Mesenchymal stem cell (in vitro differentiated cells and primary cell): ENCODE measurements around the gene PCDHGA4.
A peak's percentile ranks its signal among the peaks of the same experiment; 100 is the strongest.
"Not testable (repeated sequence)": the region's sequence is repeated elsewhere in the genome, so short reads cannot be mapped to it uniquely, and the experiment has no call there.

Source experiments
- DNase-seq: peaks from one replicate; pipeline ENCODE4 v3.0.0-alpha.2; 2013
- H2AFZ ChIP-seq: one replicate; pipeline ENCODE4 v1.6.1; 2013; ENCODE audit warnings: low read depth, mild to moderate bottlenecking, control low read depth, inconsistent platforms, low read length, moderate library complexity
- H2AK5ac ChIP-seq: 2 replicates; pipeline ENCODE4 v1.6.1; 2013; ENCODE audit warnings: low read length, moderate library complexity, mild to moderate bottlenecking, inconsistent platforms; ENCODE audit not compliant: severe bottlenecking
- H2BK120ac ChIP-seq: one replicate; pipeline ENCODE4 v1.6.1; 2013; ENCODE audit warnings: low read depth, mild to moderate bottlenecking, inconsistent platforms, low read length, moderate library complexity
- H2BK12ac ChIP-seq, 2 experiments: one replicate each; pipeline ENCODE4 v1.6.1; 2013; ENCODE audit warnings: inconsistent platforms in 2 of 2, low read length in 2 of 2, mild to moderate bottlenecking in 2 of 2, moderate library complexity in 2 of 2, control low read depth in 1 of 2
- H2BK15ac ChIP-seq: one replicate; pipeline ENCODE4 v1.6.1; 2013; ENCODE audit warnings: mild to moderate bottlenecking, low read depth, inconsistent platforms; ENCODE audit not compliant: poor library complexity, severe bottlenecking
- H2BK5ac ChIP-seq: 2 replicates; pipeline ENCODE4 v1.6.1; 2013; ENCODE audit warnings: low read depth, mild to moderate bottlenecking, low read length, control low read depth, inconsistent platforms; ENCODE audit not compliant: poor library complexity, severe bottlenecking
- H3K14ac ChIP-seq, 2 experiments: one replicate each; pipeline ENCODE4 v1.6.1; 2013; ENCODE audit warnings: inconsistent platforms in 2 of 2, low read length in 2 of 2, control low read depth in 1 of 2, mild to moderate bottlenecking in 1 of 2, moderate library complexity in 1 of 2
- H3K18ac ChIP-seq, 2 experiments: one replicate each; pipeline ENCODE4 v1.6.1; 2013; ENCODE audit warnings: inconsistent platforms in 2 of 2, low read length in 2 of 2, control low read depth in 1 of 2, low read depth in 1 of 2, mild to moderate bottlenecking in 1 of 2
- H3K23ac ChIP-seq, 2 experiments: one replicate each; pipeline ENCODE4 v1.6.1; 2013; ENCODE audit warnings: inconsistent platforms in 2 of 2, low read length in 2 of 2, mild to moderate bottlenecking in 2 of 2, moderate library complexity in 2 of 2, control low read depth in 1 of 2
- H3K27ac ChIP-seq: 2 replicates; pipeline ENCODE4 v1.5.1; 2013; ENCODE audit warnings: mild to moderate bottlenecking, moderate library complexity, low read length, control low read depth, inconsistent platforms; ENCODE audit not compliant: poor library complexity, severe bottlenecking
- H3K27me3 ChIP-seq, 2 experiments: 2 replicates each; pipeline versions ENCODE4 v1.6.1 to v1.7.0; 2013; ENCODE audit warnings: low read length in 2 of 2, mild to moderate bottlenecking in 2 of 2, moderate library complexity in 2 of 2, control low read depth in 1 of 2, inconsistent platforms in 1 of 2; ENCODE audit not compliant: control insufficient read depth in 1 of 2, insufficient read depth in 1 of 2
- H3K36me3 ChIP-seq, 2 experiments: 2 replicates each; pipeline versions ENCODE4 v1.6.1 to v1.7.0; 2013; ENCODE audit warnings: low read length in 2 of 2, control low read depth in 1 of 2, inconsistent platforms in 1 of 2, low read depth in 1 of 2, mild to moderate bottlenecking in 1 of 2; ENCODE audit not compliant: insufficient read depth in 2 of 2, control insufficient read depth in 1 of 2
- H3K4ac ChIP-seq, 2 experiments: one replicate each; pipeline ENCODE4 v1.6.1; 2013; ENCODE audit warnings: inconsistent platforms in 2 of 2, low read length in 2 of 2, mild to moderate bottlenecking in 2 of 2, moderate library complexity in 2 of 2, control low read depth in 1 of 2, low read depth in 1 of 2
- H3K4me1 ChIP-seq: 2 replicates; pipeline ENCODE4 v1.6.1; 2013; ENCODE audit warnings: low read depth, low read length, control low read depth; ENCODE audit not compliant: control insufficient read depth, insufficient read depth
- H3K4me2 ChIP-seq: 2 replicates; pipeline ENCODE4 v1.6.1; 2013; ENCODE audit warnings: low read length, mild to moderate bottlenecking, inconsistent platforms; ENCODE audit not compliant: poor library complexity, severe bottlenecking
- H3K4me3 ChIP-seq, 2 experiments: 2 replicates each; pipeline versions ENCODE4 v1.5.1 to v1.7.0; 2013; ENCODE audit warnings: low read length in 2 of 2, mild to moderate bottlenecking in 2 of 2, control low read depth in 1 of 2, low read depth in 1 of 2; ENCODE audit not compliant: insufficient read depth in 1 of 2
- H3K79me1 ChIP-seq: replicated peaks from 2 replicates; pipeline ENCODE4 v1.6.1; 2013; ENCODE audit warnings: mild to moderate bottlenecking, control low read depth, low read length, inconsistent platforms; ENCODE audit not compliant: poor library complexity, severe bottlenecking
- H3K9ac ChIP-seq: 2 replicates; pipeline ENCODE4 v1.7.0; 2013; ENCODE audit warnings: mild to moderate bottlenecking, low read length, moderate library complexity
- H3K9me3 ChIP-seq: 2 replicates; pipeline ENCODE4 v1.7.0; 2013; ENCODE audit warnings: mild to moderate bottlenecking, low read length; ENCODE audit not compliant: control insufficient read depth
- H4K8ac ChIP-seq: one replicate; pipeline ENCODE4 v1.6.1; 2013; ENCODE audit warnings: inconsistent platforms, mild to moderate bottlenecking, low read length, moderate library complexity
- H4K91ac ChIP-seq: one replicate; pipeline ENCODE4 v1.6.1; 2013; ENCODE audit warnings: mild to moderate bottlenecking, low read length, inconsistent platforms
- WGBS: methylation state at CpG from one replicate; pipeline ENCODE4 v1.1.7; 2013; ENCODE audit warnings: mixed read lengths; 5-methylcytosine and 5-hydroxymethylcytosine counted together

PCDHGA4 gene

GRCh38 chr5:141343953-141344463 lies 10.8 kb upstream of the PCDHGA4 start:
- Histone ChIP-seq H3K4me1 (no peaks in the 10 kb centered on the region), H2BK5ac (no peak overlapping the region), H2BK12ac (no peak overlapping the region), H2AFZ (no peak overlapping the region), H4K8ac (no peak overlapping the region), H3K9ac (peak overlapping the region; percentile 79), H3K36me3 (no peaks in the 10 kb centered on the region), H3K4me2 (no peak overlapping the region), H3K14ac (no peak overlapping the region), H3K23ac (no peak overlapping the region), H3K27ac (no peak overlapping the region), H3K18ac (no peak overlapping the region), H2BK15ac (no peak overlapping the region), H3K27me3 (no peaks in the 10 kb centered on the region), H2AK5ac (no peak overlapping the region), H3K79me1 (no peaks in the 10 kb centered on the region), H3K4me3 (peak overlapping the region in 1 of 2 experiments; percentile 71), H2BK120ac (no peak overlapping the region), H4K91ac (no peak overlapping the region), H3K9me3 (peaks cover 58% of the 10 kb centered on the region), H3K4ac (no peak overlapping the region)
- no peak for DNase-seq
- 94% methylated on average over 26 of the region's 31 CpGs for WGBS

DNA sequence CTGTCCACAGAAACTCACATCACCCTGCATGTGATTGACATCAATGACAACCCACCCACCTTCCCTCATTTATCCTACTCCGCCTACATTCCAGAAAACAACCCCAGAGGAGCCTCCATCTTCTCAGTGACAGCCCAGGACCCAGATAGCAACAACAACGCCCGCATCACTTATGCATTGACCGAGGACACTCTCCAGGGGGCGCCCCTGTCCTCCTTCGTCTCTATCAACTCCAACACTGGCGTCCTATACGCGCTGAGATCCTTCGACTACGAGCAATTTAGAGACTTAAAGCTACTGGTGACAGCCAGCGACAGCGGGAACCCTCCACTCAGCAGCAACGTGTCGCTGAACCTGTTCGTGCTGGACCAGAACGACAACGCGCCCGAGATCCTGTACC lies 9.5 kb upstream of the PCDHGA4 start:
- WGBS: 96% methylated on average over 15 of the region's 20 CpGs

GRCh38 chr5:141346017-141346416 lies 8.8 kb upstream of the PCDHGA4 start:
- H4K8ac ChIP-seq, H3K14ac ChIP-seq, H3K4me2 ChIP-seq, H2AK5ac ChIP-seq, H2BK5ac ChIP-seq, H3K27ac ChIP-seq, DNase-seq, H3K4ac ChIP-seq, H4K91ac ChIP-seq, H2AFZ ChIP-seq, H3K4me3 ChIP-seq, H2BK15ac ChIP-seq, H2BK120ac ChIP-seq, H3K18ac ChIP-seq, H3K23ac ChIP-seq, H3K79me1 ChIP-seq, H3K27me3 ChIP-seq, H3K9ac ChIP-seq, H3K4me1 ChIP-seq, H2BK12ac ChIP-seq, H3K36me3 ChIP-seq: not testable (repeated sequence)
- WGBS: 96% methylated on average over 13 of the region's 35 CpGs
- H3K9me3 ChIP-seq: peaks cover 53% of the 10 kb centered on the region

More for the DNA sequence above, 9.5 kb upstream of the PCDHGA4 start:
- no peak overlapping the region for H3K23ac ChIP-seq
- no peak overlapping the region for H3K14ac ChIP-seq
- no peak overlapping the region for H4K91ac ChIP-seq
- no peak overlapping the region for H2AK5ac ChIP-seq
- no peak overlapping the region for H4K8ac ChIP-seq
- no peak overlapping the region for H3K27ac ChIP-seq
- no peak overlapping the region for H2BK5ac ChIP-seq
- H3K9me3 ChIP-seq: peaks cover 47% of the 10 kb centered on the region
- no peaks in the 10 kb centered on the region for H3K36me3 ChIP-seq
- H3K79me1 ChIP-seq: no peaks in the 10 kb centered on the region
- H2BK15ac ChIP-seq: no peak overlapping the region
- no peak overlapping the region for H3K18ac ChIP-seq
- no peak overlapping the region for H3K4ac ChIP-seq
- no peaks in the 10 kb centered on the region for H3K4me1 ChIP-seq
- H3K27me3 ChIP-seq: no peaks in the 10 kb centered on the region
- H2BK12ac ChIP-seq: no peak overlapping the region
- H3K4me3 ChIP-seq: no peak overlapping the region
- no peak overlapping the region for H2AFZ ChIP-seq
- DNase-seq: no peak
- H3K4me2 ChIP-seq: no peak overlapping the region
- H2BK120ac ChIP-seq: no peak overlapping the region
- H3K9ac ChIP-seq: no peak overlapping the region

DNA sequence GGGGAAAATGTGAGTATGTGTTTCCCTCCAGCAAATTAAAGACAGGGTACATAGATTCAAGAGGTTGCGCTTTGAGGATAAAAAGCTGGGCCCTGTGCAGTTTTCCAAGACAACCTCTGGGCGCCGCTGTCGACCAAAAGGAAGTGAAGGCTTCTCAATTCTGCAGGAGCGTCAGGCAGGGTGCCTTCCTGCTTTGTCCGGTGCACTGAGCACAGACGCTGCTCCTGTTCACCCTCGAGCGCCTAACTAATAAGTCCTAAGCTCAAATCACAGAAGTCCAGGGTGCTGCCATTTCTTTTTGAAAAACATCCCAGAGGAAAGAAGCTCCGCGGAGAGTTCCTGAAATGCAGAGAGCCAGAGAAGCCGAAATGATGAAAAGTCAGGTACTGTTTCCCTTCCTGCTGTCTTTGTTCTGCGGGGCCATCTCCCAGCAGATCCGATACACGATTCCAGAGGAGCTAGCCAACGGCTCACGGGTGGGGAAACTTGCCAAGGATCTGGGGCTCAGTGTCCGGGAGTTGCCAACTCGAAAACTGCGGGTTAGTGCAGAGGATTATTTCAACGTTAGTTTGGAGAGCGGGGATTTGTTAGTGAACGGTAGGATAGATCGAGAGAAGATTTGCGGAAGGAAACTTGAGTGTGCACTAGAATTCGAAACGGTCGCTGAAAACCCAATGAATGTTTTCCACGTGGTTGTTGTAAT lies 4.8 kb upstream of the PCDHGA4 start, which contains the start of gene PCDHGB1:
PCDHGB1 (plus strand) TSS at position 183 of the 703 bp plus-strand sequence; CDS start at position 345, 162 bp downstream.
- H2AFZ ChIP-seq: no peak within 1 kb of the TSS
- peak; percentile 15 for DNase-seq
- H3K27ac ChIP-seq: no peak within 1 kb of the TSS
- H3K14ac ChIP-seq: no peak within 1 kb of the TSS
- H3K4me2 ChIP-seq: no peak within 1 kb of the TSS
- WGBS: 67% methylated on average over 29 of the region's 29 CpGs
- no peaks in the 10 kb centered on the region for H3K79me1 ChIP-seq
- H3K23ac ChIP-seq: no peak within 1 kb of the TSS
- H2BK5ac ChIP-seq: no peak within 1 kb of the TSS
- H3K9ac ChIP-seq: no peak within 1 kb of the TSS
- peaks cover 1% of the 10 kb centered on the region for H3K4me1 ChIP-seq
- H2BK12ac ChIP-seq: no peak within 1 kb of the TSS
- H3K18ac ChIP-seq: no peak within 1 kb of the TSS
- no peak within 1 kb of the TSS for H2BK15ac ChIP-seq
- H3K4ac ChIP-seq: no peak within 1 kb of the TSS
- H3K36me3 ChIP-seq: no peaks in the 10 kb centered on the region
- H3K4me3 ChIP-seq: peak within 1 kb of the TSS in 1 of 2 experiments; percentile 50
- no peak within 1 kb of the TSS for H4K8ac ChIP-seq
- peaks cover 53% of the 10 kb centered on the region for H3K9me3 ChIP-seq
- H2AK5ac ChIP-seq: no peak within 1 kb of the TSS
- H4K91ac ChIP-seq: no peak within 1 kb of the TSS
- H2BK120ac ChIP-seq: no peak within 1 kb of the TSS
- H3K27me3 ChIP-seq: no peaks in the 10 kb centered on the region
